GM21367 (cell line): ENCODE data around the gene RASGRP4.
A peak's percentile ranks its signal among the peaks of the same experiment; 100 is the strongest.
"Not testable (repeated sequence)": the region's sequence is repeated elsewhere in the genome, so short reads cannot be mapped to it uniquely, and the experiment has no call there.

Source experiments
- ATAC-seq: cut with Tn5 transposase; IDR thresholded peaks from one replicate; pipeline ENCODE4 v1.9.1; 2021; ENCODE audit not compliant: unreplicated experiment

Gene RASGRP4

DNA sequence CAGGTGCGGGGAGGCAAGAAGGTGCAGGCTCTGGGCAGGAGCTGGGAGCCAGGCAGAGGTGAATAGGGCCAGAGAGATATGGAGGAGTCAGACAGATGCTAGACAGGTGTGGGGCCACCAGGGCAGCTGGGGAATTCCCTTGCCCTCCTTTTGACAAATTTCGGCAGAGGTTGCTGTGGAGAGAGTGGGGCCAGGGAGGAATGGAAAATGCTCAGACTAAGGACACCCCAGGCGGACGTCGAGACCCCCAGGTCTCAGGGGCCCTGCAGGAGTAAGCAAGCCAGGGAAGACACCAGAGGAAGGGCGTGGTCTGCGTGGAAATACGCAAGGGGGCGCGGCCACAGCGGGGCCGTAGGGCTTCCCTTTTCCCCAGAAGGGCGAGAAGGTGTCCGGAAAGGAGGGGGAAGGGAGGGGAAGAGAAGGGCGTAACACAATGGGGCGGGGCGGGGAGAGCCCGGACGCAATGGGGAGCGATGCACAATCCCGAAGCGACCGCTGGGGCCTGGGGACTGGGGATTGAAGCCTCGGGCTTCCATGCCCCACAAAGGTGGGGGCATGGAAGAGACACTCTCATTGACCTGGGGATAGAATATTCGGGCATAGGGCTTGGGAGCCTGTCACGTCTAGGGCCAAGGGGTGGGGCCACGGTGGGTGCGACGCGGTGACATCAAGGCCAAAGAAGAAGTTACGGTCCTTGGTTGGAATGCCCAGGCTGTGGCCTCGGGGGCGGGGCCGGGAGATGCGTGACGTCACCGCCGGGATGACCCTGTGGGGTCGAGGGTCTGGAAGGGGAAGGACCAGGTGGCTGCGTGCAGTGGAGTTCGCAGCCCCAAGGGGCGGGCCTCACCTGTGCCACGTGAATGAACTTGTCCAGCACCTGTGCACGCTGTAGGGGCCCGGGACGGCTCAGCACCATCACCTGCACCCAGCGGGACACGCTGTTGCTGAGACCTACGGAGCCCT lies 8.2 kb downstream of the RASGRP4 start:
- no peak for ATAC-seq

DNA sequence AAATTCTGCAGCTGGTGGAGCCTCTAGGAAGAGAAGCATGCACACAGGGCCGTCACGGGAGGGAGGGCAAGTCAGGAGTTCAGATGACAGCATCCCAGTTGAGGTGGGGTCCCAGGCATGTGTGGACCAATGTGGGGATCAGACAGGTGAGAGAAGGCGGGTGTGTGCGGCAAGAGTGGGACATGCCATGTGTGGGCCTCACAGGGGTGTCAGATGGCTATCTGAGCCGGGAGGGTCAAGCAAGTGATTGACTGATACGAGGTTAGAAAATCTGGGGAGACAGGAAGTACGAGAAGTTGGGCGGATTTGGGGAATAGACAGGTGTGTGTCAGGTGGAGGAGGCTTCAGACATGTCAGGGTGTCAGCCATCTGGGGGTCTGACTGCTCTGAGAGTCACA lies 8.9 kb downstream of the RASGRP4 start:
- ATAC-seq = no peak

DNA sequence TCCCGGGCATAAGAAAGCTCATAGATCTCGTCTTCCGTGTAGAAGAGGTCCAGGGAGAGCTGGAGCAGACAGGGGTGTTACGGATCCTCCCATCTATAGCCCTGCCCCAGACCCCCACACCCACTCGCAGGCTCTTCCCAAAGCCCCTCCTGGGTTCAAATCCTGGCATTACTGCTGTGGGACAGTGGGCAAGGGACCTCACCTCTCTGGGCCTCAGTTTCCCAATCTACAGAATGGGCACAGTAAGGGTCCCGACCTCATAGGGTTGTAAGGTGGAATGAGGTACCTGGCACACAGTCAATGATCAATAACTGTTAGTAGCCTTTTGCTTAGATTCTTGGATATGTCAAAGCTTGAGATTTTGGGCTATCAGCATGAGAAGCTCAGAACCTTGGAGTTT lies 12.6 kb downstream of the RASGRP4 start:
- ATAC-seq = no peak

DNA sequence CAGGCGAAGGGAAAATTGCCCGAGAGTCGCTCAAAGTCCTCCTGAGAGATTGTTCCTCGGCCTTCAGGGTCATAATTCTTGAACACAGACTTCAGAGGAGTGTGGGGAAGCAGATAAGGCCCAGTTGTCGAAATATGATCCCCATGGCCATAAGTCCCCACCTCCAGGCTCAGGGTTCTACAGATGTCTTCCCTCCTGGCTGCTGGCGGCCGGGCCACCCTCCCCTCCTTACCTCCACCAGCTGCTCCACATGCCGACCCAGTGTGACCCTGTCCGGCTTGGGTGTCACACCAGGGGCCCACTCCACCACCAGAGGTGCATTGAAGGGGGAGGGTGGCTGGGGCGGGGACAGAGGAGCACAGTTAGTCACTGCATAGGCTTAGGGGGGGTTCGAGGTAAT lies 13.1 kb downstream of the RASGRP4 start:
- no peak for ATAC-seq

DNA sequence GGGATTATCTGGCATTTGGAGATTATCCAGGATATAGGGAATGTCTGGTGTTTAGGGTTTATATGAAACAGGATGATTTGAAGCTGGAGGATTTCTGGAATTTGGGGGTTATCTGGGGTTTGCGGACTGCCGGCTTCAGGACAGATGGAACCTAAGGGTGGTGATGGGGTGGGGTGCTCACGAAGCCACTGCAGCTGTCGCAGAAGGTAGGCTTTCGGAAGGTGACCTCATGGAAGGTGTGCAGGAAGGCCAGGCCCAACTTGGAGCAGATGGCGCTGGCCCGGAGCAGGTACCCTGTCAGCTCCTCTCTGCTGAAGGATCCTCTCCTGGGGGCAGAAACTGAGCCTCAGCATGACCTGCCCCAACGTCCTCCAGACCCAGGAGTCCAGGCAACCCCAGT lies 13.5 kb downstream of the RASGRP4 start:
- ATAC-seq = no peak

DNA sequence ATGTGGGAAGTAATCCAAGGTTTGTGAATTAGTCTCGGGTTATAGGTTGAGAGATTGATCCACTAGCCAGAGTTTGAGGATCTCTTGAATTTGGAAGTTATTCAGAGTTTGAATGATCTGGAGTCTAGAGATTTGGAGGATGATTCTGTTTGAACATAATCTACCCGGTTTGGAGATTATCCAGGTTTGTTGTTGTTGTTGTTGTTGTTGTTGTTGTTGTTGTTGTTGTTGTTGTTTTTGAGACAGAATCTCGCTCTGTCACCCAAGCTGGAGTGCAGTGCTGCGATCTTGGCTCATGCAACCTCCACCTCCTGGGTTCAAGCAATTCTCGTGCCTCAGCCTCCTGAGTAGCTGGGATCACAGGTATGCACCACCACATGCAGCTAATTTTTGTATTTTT lies 14.1 kb downstream of the RASGRP4 start:
- not testable (repeated sequence) for ATAC-seq

DNA sequence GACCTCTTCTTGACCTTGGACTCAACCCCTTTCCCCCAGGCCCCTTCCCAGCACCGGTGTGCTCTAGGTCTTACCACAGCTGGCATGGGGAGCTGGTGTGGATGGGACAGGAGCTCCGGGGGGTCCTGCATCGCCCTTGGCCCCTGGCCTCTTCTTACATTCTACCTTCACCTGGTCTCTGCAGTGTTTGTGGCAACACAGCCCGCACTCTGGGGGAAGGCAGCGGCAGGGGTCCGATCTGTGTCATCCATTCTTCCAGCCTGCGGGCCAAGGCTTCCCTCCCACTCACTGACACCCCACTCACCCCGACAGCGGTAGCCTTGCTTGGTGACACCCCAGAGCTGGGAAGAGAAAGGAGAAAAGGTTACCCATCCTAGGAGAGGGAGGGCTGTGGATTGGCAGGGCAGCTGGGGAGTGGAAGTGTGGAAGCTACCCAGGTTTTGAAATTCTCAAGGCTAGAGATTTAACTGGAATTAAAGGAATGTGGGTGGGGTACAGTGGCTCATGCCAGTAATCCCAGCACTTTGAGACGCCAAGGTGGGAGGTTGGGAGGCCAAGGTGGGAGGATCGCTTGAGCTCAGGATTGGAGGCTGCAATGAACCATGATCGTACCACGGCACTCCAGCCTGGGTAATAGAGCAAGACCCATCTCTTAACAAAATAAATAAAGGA lies 14.8 kb downstream of the RASGRP4 start:
- ATAC-seq = no peak

DNA sequence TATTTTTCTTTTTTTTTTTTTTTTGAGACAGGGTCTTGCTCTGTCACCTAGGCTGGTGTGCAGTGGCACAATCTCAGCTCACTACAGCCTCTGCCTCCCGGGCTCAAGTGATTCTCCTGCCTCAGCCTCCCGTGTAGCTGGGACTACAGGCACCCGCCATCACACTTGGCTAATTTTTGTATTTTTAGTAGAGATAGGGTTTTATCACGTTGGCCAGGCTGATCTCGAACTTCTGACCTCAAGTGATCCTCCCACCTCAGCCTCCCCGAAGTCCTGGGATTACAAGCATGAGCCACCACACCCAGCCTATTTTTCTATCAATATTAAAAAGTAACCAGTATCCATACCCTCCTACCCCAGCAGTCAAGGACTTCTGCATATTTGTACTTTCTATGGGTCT lies 15.6 kb downstream of the RASGRP4 start:
- not testable (repeated sequence) for ATAC-seq

DNA sequence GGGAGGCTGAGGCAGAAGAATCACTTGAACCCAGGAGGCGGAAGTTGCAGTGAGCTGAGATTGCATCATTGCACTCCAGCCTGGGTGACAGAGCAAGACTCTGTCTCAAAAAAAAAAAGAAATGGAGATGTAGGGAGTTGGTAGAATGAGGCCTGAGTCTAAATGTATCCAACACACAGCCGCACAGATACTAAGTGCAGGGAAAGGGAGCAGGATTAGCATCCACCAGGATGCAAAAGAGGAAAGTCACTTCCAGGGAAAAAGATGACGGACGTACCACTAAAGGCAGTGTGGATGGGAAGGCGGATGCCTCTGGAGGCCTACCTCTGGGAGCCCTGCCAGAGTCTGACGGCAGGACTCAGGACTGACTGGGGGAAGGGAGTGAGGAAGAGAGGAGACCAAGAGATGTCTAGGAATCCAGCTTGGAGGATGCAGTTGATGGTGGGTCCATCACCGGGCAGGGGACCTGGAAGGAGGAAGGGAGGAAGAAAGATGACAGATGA lies 16.3 kb downstream of the RASGRP4 start:
- no peak for ATAC-seq

DNA sequence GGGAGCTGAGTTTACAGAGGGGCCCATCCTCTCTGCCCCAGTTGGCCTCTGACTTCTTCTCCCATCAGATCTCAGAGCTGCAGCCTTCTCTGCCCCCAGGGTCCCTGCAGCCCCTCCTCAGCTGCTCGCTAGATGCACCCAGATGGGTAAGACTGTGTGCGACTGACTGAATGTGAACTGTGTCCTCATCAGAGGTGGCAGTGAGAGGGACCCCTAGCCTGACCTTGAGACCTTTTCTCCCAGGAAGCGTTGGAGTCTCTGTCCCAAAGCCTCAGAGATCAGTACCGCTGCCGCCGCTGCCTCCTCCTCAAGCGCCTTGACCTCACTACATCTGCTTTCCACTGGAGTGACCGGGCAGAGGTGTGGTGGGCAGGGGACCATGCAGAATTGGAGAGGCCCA lies 20.7 kb downstream of the RASGRP4 start:
- no peak for ATAC-seq

DNA sequence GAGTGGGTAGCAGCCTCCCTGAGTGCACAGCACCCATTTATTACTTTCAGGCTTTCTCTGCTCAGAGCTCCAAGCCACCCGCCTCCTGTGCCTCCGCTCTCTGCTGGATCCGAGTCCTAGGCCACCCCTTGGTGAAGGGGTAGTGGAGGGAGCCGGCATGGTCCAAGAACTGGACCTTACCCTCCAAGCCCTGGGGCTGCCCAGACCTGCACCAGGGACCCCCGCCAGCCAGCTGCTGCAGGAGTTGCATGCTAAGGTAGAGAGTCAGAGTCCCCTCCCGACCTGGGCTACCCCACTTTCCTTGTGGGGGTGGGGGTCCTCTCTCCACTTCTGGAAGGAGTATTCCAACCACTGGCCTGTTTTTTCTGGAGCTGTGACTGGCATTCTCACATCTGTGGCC lies 21.2 kb downstream of the RASGRP4 start:
- no peak for ATAC-seq

DNA sequence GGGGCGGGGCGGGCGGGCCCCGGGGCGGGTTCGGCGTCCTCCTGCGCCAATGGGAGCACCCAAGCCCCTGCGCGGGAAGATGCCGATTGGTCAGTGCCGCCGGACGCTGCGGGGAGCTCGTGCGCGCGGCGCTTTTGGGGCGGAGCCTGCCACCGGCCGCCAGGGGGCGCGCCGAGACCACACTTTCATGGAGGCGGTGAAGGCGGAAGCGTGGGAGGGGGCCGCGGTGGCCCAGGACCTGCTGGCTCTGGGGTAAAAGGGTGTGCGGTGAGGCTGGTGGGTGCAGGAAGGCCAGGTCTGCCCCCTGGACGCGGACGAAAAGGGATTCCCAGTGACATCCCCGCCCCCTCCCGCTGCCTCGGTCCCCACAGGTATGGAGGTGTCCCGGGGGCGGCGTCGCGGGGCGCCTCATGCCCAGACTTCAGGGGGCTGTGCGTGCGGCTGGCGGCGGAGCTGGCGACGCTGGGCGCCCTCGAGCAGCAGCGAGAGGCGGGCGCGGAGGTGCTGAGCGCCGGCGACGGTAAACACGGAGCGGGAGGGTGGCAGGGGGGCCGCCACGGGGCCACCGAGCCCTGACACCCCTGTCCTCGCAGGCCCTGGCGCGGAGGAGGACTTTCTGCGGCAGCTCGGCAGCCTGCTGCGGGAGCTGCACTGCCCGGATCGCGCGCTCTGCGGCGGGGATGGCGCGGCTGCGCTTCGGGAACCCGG lies 22.9 kb downstream of the RASGRP4 start, which contains the start of gene FAM98C:
TSS of gene FAM98C (plus strand) at position 127 of the 708 bp plus-strand sequence. CDS start at position 188, 61 bp downstream.
- ATAC-seq = peak; percentile 70

DNA sequence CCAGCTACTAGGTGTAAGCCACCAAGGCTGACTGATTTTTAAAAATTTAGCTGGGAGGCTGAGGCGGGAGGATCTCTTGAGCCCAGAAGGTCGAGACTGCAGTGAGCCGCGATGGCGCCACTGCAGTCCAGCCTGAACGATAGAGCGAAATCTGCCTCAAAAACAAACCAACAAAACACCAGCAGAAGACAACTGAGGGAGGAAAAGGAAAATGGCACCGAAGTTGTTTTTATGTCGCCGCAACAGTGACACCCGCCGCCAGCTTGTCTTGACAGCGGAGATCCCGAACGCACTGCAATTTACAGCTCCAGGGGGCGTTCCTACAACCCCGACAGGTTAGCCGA lies 23.4 kb downstream of the RASGRP4 start:
- ATAC-seq = no peak

DNA sequence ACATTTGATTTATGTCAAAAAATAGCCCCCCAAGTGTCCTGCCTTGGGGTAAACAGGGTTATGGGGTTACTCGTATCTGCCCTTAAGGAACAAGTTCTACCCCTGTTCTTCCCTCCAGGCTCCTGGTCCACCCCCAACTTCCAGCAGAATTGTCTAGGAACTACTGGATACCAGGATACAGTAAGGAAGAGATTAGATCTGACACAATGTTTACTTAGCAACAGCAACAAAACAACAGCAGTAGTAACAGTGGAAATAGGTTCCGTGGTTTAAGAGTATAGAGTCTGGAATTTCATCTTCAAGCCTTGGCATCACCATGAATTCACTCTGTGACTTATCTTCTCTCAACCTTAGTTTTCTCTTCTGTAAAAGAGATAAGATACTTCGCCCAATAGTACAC lies 24.9 kb downstream of the RASGRP4 start:
- ATAC-seq = no peak

DNA sequence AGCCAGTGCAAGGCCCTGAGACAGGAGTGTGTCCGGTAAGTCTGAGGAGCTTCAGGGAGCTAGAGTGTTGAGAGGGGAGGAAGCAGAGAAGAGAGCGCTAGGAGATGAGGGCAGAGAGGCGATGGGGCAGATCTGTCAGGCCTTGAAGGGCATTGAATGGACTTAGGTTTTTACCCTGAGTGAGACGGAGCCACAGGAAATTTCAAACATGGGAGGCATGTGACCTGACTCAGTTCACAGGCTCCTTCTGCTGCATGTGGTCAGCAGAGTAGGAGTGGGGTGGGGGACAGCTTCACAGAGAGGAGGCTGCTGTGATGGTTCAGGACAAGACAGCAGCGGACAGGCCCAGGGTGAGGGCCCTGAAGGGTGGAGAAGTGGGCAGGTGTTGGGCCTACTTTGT lies 25.7 kb downstream of the RASGRP4 start:
- ATAC-seq = no peak

DNA sequence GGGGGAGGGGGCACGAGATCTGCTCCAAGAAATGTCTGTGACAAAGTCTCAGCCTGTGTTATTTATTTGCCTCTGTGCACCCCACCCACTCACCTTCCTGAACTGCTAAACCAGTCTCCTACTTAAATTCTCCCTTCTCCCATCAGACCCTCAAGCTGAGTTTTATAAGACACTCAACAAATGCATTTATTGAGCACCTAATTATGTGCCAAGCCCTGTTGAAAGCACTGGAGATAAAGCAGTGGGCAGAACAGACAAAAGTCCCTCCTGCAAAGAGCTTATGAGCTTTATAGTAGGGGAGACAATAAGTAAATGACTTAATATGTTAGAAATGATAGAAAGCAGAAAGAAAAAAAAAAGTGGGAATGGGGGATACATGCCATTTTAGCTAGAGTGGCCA lies 26.5 kb downstream of the RASGRP4 start:
- no peak for ATAC-seq

DNA sequence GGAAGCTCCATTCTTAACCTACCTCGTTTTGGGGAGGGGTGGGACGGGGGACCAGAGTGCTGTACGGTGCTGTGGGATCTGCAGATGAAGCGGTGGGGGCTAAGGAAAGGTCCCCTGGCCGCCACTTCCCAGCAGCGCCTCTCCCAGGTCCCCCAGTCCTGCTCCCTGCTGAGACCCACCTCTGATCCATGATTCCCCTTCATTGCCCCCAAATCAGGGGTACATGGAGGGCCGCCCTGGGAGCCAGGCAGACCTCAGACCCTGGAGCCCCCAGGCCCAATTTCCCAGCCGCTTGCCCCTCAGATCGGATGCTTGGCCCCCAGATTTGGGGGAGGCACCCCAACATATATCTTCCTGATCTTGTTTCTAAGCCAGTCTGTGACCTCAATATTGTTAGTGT lies 26.9 kb downstream of the RASGRP4 start:
- no peak for ATAC-seq

DNA sequence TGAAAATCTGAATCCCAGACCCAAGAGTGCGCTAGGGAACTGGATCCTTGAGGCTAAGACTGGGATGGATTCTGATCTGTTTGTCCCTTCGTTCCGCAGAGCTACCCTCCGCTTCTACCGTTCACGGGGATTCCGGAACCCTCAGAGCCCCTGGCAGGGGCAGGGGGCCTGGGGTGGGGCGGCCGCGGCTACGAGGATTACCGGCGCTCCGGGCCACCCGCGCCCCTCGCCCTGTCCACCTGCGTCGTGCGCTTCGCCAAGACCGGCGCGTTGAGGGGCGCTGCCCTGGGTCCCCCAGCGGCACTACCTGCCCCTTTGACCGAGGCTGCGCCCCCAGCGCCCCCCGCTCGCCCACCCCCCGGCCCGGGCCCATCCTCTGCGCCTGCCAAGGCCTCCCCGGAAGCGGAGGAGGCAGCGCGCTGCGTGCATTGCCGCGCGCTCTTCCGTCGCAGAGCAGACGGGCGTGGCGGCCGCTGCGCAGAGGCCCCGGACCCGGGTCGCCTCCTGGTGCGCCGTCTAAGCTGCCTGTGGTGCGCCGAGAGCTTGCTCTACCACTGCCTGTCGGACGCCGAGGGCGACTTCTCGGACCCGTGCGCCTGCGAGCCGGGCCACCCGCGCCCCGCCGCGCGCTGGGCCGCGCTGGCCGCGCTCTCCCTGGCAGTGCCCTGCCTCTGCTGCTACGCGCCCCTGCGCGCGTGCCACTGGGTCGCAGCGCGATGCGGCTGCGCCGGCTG lies 30.5 kb downstream of the RASGRP4 start:
- no peak for ATAC-seq

DNA sequence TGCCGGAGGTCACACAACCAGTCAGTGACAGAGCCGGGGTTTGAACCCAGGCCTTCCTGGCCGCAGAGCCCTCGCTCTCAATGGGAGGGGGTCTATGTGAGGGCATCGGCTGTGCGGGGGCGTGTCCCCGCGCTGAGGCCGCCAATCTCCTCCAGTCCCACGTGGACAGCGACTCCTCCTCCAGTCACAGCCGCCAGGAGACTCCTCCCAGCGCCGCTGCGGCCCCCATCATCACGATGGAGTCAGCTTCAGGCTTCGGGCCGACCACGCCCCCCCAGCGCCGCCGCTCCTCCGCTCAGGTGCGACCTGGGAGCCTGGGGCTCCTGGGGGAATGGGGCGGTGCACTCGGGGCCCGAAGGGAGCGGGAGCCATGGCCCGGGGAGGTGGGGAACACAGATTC lies 31.5 kb downstream of the RASGRP4 start:
- no peak for ATAC-seq

DNA sequence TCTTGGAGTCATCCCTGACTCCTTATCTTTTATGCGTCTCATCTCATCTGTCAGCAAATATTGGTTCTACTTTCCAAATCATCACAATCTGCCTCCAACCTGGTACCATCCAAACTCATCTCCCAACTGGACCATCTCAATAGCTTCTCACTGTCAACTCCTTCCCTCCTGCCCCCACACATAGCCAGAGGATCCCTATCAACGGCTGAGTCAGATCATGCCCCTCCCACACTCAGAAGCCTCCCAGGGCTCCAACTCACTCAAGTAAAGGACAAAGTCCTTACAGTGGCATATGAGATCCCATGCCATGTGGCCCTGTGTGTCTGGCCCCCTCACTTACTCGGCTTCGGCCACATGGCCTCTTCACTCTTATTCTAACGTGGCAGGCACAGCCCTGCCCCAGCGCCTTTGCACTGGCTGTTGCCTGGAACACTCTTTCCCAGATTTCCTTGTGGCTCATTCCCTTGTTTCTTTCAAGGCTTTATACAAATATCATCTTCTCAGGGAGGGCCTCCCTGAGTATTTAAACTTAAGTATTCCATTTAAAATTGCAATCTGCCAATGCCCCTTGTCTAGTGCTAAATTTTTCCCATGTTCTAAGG lies 33.2 kb downstream of the RASGRP4 start:
- ATAC-seq = no peak
